ENCODE measurements around the gene NR6A1. TPM values are rescaled to one million over a fixed set of nuclear protein-coding genes. Genes with fewer than 3 reads are reported as not detected.
A peak's percentile ranks its signal among the peaks of the same experiment; 100 is the strongest.

The NR6A1 gene
- total and polyA plus RNA-seq, 2 of the 13 experiments (the other 11 are each of a cell fraction or from before 2014, with no cell fraction given), result 28.1 to 31.5 TPM

- peak; percentile 98 for TF ChIP-seq FOXP4 (CRISPR knock-in tag; IDR thresholded peaks at IDR 0.05)
- peak; percentile 73; the same call in 1 of the 2 replicates for TF ChIP-seq ZNF503 (CRISPR knock-in tag; IDR thresholded peaks at IDR 0.05)
- peak; percentile 62; the same call in 1 of the 2 replicates for TF ChIP-seq SIX1 (CRISPR knock-in tag; IDR thresholded peaks at IDR 0.05; ENCODE audit: borderline replicate concordance)
- peak; percentile 99 for TF ChIP-seq TBX2 (CRISPR knock-in tag; IDR thresholded peaks at IDR 0.05; ENCODE audit: borderline replicate concordance)
- TF ChIP-seq GMEB2 (CRISPR knock-in tag; IDR thresholded peaks at IDR 0.05; ENCODE audit: low read depth), result no peak
- TF ChIP-seq RERE (CRISPR knock-in tag; IDR thresholded peaks at IDR 0.05; ENCODE audit: low read depth), result peak; percentile 66; the same call in 1 of the 2 replicates
- TF ChIP-seq GATAD1 (CRISPR knock-in tag; IDR thresholded peaks at IDR 0.05), result no peak
- TF ChIP-seq FOXA1 (IDR thresholded peaks at IDR 0.05), result no peak
- TF ChIP-seq FOXA1 (CRISPR knock-in tag; IDR thresholded peaks at IDR 0.05), result peak; percentile 68
- no peak for TF ChIP-seq ZNF281 (CRISPR knock-in tag; IDR thresholded peaks at IDR 0.05; ENCODE audit: borderline replicate concordance)
- peak; percentile 80 for TF ChIP-seq FOXA3 (CRISPR knock-in tag; IDR thresholded peaks at IDR 0.05)
- TF ChIP-seq ZSCAN29 (CRISPR knock-in tag; conservative IDR thresholded peaks at IDR 0.05), result no peak
- TF ChIP-seq KAT8 (CRISPR knock-in tag; IDR thresholded peaks at IDR 0.05), result peak; percentile 68
- TF ChIP-seq ZSCAN9 (CRISPR knock-in tag; IDR thresholded peaks at IDR 0.05; ENCODE audit: borderline replicate concordance), result 0 out of 2 replicates have a peak, but pooled peaks have one; percentile 20
- TF ChIP-seq RORA (CRISPR knock-in tag; IDR thresholded peaks at IDR 0.05), result no peak
Observed at GRCh38 chr9:124733964-124734740, 37.0 kb downstream of the NR6A1 start (continued).
